Peyer's patch (tissue), 4 donors: ENCODE measurements around the gene CFAP107.

Source experiments
- POLR2A ChIP-seq, 2 donors: fragments of 450-650 bp; IDR thresholded peaks; one replicate each; pipeline ENCODE4 v1.5.1; 2017; ENCODE audit warnings: antibody characterized with exemption in 2 of 2, mild to moderate bottlenecking in 2 of 2, moderate library complexity in 2 of 2
- TF ChIP-seq, protein P1 (sequence below), 6 experiments: fragments of 450-650 bp in 4 of 6; fragments of 200-600 bp in 2 of 6; sonication (generic) in 1 of 6; IDR thresholded peaks; one replicate each; pipeline ENCODE4 v1.5.1; 2017 to 2019; ENCODE audit warnings: antibody characterized with exemption in 6 of 6, mild to moderate bottlenecking in 3 of 6, moderate library complexity in 1 of 6

DNA sequence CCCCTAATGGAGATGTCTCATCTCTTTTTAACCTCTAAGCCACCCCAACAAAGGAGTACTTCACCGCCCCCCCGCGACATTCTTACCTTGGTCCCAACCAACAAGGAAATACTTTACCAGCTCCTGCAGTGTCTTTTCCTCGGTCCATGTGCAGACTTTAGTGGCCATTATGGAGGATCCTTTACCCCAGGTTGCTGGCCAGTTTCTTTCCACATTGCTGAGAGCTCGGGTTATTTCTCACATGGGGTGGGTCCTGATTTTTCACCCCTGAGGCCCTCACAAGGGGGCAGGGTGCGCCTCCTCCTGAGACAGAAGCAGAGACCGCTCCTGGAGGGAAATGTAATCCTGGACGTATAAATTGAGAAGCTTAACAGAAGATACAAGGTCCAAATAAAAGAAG is 33.1 kb upstream of the CFAP107 start:
- TF ChIP-seq, protein P1, sequence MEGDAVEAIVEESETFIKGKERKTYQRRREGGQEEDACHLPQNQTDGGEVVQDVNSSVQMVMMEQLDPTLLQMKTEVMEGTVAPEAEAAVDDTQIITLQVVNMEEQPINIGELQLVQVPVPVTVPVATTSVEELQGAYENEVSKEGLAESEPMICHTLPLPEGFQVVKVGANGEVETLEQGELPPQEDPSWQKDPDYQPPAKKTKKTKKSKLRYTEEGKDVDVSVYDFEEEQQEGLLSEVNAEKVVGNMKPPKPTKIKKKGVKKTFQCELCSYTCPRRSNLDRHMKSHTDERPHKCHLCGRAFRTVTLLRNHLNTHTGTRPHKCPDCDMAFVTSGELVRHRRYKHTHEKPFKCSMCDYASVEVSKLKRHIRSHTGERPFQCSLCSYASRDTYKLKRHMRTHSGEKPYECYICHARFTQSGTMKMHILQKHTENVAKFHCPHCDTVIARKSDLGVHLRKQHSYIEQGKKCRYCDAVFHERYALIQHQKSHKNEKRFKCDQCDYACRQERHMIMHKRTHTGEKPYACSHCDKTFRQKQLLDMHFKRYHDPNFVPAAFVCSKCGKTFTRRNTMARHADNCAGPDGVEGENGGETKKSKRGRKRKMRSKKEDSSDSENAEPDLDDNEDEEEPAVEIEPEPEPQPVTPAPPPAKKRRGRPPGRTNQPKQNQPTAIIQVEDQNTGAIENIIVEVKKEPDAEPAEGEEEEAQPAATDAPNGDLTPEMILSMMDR (IDR thresholded peaks at IDR 0.05) = no peak
- TF ChIP-seq POLR2A (IDR thresholded peaks at IDR 0.05) = no peak
